ENCODE measurements around the gene ZNF529.

GRCh38 chr19:36572593-36573019, 486 bp downstream of the ZNF529 start:
- TF ChIP-seq POLR2A (IDR thresholded peaks at IDR 0.05; ENCODE audit: low read depth, low read length) = no peak
- TF ChIP-seq TCF7 (IDR thresholded peaks at IDR 0.05; ENCODE audit: borderline replicate concordance) = no peak
- no peak for TF ChIP-seq KAT2A (conservative IDR thresholded peaks at IDR 0.05; ENCODE audit: control insufficient read depth, low read depth, low read length)
- no peak for TF ChIP-seq E2F8 (IDR thresholded peaks at IDR 0.05; ENCODE audit: low read depth, partially characterized antibody)
- TF ChIP-seq E4F1 (IDR thresholded peaks at IDR 0.05; ENCODE audit: borderline replicate concordance, partially characterized antibody) = no peak
- TF ChIP-seq YY1 (IDR thresholded peaks at IDR 0.05; ENCODE audit: low read depth, low read length) = no peak

Data from GM12878 (cell line).